Osteoblast (primary cell): ENCODE results near the gene IL1RAPL1. TPM values are rescaled to one million over a fixed set of nuclear protein-coding genes. Genes with fewer than 3 reads are reported as not detected.

Experiments
- DNase-seq: peaks from one replicate; pipeline ENCODE4 v3.0.0; 2011; ENCODE audit warnings: low spot score, mixed read lengths; ENCODE audit not compliant: insufficient read length; ENCODE audit errors: missing footprints
- H2AFZ ChIP-seq: 2 replicates; pipeline ENCODE4 v1.6.0; 2011; ENCODE audit warnings: mild to moderate bottlenecking, low read length
- H3K27ac ChIP-seq: 2 replicates; pipeline ENCODE4 v1.5.1; 2011; ENCODE audit warnings: mild to moderate bottlenecking, low read depth, low read length, moderate library complexity
- H3K27me3 ChIP-seq: 2 replicates; pipeline ENCODE4 v1.6.0; 2012; ENCODE audit warnings: mild to moderate bottlenecking, control low read depth, inconsistent platforms, low read length, moderate library complexity; ENCODE audit not compliant: insufficient read depth
- H3K36me3 ChIP-seq: 2 replicates; pipeline ENCODE4 v1.5.1; 2011; ENCODE audit warnings: mild to moderate bottlenecking, low read length, control low read depth, moderate library complexity; ENCODE audit not compliant: insufficient read depth
- H3K4me1 ChIP-seq: 2 replicates; pipeline ENCODE4 v1.5.1; 2011; ENCODE audit warnings: mild to moderate bottlenecking, low read length, control low read depth, moderate library complexity; ENCODE audit not compliant: insufficient read depth
- H3K4me2 ChIP-seq: 2 replicates; pipeline ENCODE4 v1.6.0; 2011; ENCODE audit warnings: mild to moderate bottlenecking, low read length; ENCODE audit not compliant: insufficient read depth
- H3K4me3 ChIP-seq: fragments of 200-600 bp; sonication (generic); 3 replicates; pipeline ENCODE4 v1.5.1; 2012; ENCODE audit warnings: mild to moderate bottlenecking, low read length, inconsistent platforms; ENCODE audit not compliant: insufficient read depth
- H3K79me2 ChIP-seq: 2 replicates; pipeline ENCODE4 v1.6.0; 2012; ENCODE audit warnings: mild to moderate bottlenecking, low read length, control low read depth, inconsistent platforms; ENCODE audit not compliant: insufficient read depth
- H3K9me3 ChIP-seq: 2 replicates; pipeline ENCODE4 v1.5.1; 2011; ENCODE audit warnings: low read depth, low read length, control low read depth
- H4K20me1 ChIP-seq: 2 replicates; pipeline ENCODE4 v1.6.0; 2012; ENCODE audit warnings: mild to moderate bottlenecking, low read length, control low read depth; ENCODE audit not compliant: insufficient read depth
- total RNA-seq: library from RNA; depleted of rRNA; stranded (reverse); fragments of >200 nt; gene quantifications from 2 replicates; pipeline ENCODE4 v1.2.3, GENCODE V29; 2012
- TF ChIP-seq, protein P1 (sequence below): IDR thresholded peaks from 2 replicates; pipeline ENCODE4 v1.5.1; 2011; ENCODE audit warnings: mild to moderate bottlenecking, low read depth, low read length, moderate library complexity; ENCODE audit errors: extremely low read depth

IL1RAPL1 gene
- total RNA-seq, 1 donor = under 0.01 TPM

DNA sequence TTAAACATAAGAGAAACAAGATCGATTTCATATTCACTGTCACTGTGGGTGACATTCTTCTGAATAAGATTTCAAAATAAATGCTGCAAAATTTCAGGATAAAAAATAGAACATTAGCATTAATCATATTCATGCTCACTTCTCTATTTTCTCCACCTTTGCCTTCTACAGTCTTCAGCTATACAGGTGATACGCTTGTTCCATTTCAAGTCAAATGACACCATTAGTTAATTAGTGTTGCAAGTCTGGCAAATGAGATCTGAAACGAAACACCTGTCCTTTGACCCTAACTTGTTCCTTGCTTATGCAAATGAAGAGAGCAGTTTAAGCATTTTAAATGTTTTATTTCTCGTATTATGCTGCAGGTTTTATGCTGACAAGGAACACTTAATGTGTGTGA is 960.6 kb downstream of the IL1RAPL1 start:
- H3K4me1 ChIP-seq = no peaks in the 10 kb centered on the region
- H3K4me3 ChIP-seq = no peak overlapping the region
- H3K36me3 ChIP-seq = no peaks in the 10 kb centered on the region
- no peak overlapping the region for H3K27ac ChIP-seq
- no peak overlapping the region for H3K4me2 ChIP-seq
- TF ChIP-seq, protein P1, sequence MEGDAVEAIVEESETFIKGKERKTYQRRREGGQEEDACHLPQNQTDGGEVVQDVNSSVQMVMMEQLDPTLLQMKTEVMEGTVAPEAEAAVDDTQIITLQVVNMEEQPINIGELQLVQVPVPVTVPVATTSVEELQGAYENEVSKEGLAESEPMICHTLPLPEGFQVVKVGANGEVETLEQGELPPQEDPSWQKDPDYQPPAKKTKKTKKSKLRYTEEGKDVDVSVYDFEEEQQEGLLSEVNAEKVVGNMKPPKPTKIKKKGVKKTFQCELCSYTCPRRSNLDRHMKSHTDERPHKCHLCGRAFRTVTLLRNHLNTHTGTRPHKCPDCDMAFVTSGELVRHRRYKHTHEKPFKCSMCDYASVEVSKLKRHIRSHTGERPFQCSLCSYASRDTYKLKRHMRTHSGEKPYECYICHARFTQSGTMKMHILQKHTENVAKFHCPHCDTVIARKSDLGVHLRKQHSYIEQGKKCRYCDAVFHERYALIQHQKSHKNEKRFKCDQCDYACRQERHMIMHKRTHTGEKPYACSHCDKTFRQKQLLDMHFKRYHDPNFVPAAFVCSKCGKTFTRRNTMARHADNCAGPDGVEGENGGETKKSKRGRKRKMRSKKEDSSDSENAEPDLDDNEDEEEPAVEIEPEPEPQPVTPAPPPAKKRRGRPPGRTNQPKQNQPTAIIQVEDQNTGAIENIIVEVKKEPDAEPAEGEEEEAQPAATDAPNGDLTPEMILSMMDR = no peak
- no peak overlapping the region for H2AFZ ChIP-seq
- DNase-seq = no peak
- H3K9me3 ChIP-seq = no peaks in the 10 kb centered on the region
- H3K79me2 ChIP-seq = no peaks in the 10 kb centered on the region
- no peaks in the 10 kb centered on the region for H3K27me3 ChIP-seq
- no peaks in the 10 kb centered on the region for H4K20me1 ChIP-seq

DNA sequence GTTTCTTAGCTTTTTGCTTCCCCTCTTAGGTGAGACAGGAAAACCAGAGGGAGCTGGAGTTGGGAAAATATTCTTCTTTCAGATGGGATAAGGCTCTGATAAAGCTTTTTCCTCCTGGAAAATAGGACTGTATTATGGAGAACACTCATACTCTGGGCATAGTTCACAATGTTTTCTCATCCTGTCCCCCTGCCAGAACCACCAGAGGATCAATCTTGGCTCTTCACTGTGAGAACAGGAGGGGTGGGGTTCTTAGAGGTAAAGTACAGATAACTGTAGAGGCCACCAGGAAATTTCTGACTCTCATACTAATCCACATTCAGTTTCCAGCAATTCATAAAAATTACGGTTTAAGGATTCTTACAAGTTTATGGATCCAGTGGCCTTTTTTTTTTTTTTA is 966.3 kb downstream of the IL1RAPL1 start:
- no peaks in the 10 kb centered on the region for H3K4me1 ChIP-seq
- TF ChIP-seq, protein P1 = no peak
- H3K9me3 ChIP-seq = no peaks in the 10 kb centered on the region
- H4K20me1 ChIP-seq = no peaks in the 10 kb centered on the region
- H3K36me3 ChIP-seq = no peaks in the 10 kb centered on the region
- H3K27me3 ChIP-seq = no peaks in the 10 kb centered on the region
- H3K27ac ChIP-seq = no peak overlapping the region
- DNase-seq = no peak
- H3K4me2 ChIP-seq = no peak overlapping the region
- H3K4me3 ChIP-seq = no peak overlapping the region
- no peaks in the 10 kb centered on the region for H3K79me2 ChIP-seq
- no peak overlapping the region for H2AFZ ChIP-seq

GRCh38 chrX:29555465-29556091 is 968.3 kb downstream of the IL1RAPL1 start:
- H4K20me1 ChIP-seq = no peaks in the 10 kb centered on the region
- no peak overlapping the region for H3K4me3 ChIP-seq
- TF ChIP-seq, protein P1 = no peak
- H2AFZ ChIP-seq = no peak overlapping the region
- DNase-seq = no peak
- no peak overlapping the region for H3K4me2 ChIP-seq
- no peaks in the 10 kb centered on the region for H3K9me3 ChIP-seq
- no peaks in the 10 kb centered on the region for H3K27me3 ChIP-seq
- no peak overlapping the region for H3K27ac ChIP-seq
- H3K4me1 ChIP-seq = no peaks in the 10 kb centered on the region
- no peaks in the 10 kb centered on the region for H3K36me3 ChIP-seq
- H3K79me2 ChIP-seq = no peaks in the 10 kb centered on the region

- DNase-seq = no peak
- no peaks in the 10 kb centered on the region for H3K27me3 ChIP-seq
- H3K4me3 ChIP-seq = no peak overlapping the region
- TF ChIP-seq, protein P1 = no peak
- H2AFZ ChIP-seq = no peak overlapping the region
- no peaks in the 10 kb centered on the region for H3K36me3 ChIP-seq
- no peaks in the 10 kb centered on the region for H3K4me1 ChIP-seq
- no peak overlapping the region for H3K27ac ChIP-seq
- peaks cover 3% of the 10 kb centered on the region for H3K9me3 ChIP-seq
- no peaks in the 10 kb centered on the region for H3K79me2 ChIP-seq
- no peak overlapping the region for H3K4me2 ChIP-seq
- H4K20me1 ChIP-seq = no peaks in the 10 kb centered on the region
Observed at GRCh38 chrX:29560065-29560464, 972.8 kb downstream of the IL1RAPL1 start.
